ENCODE data around the gene GMDS.

GMDS gene

GRCh38 chr6:2033544-2033943 lies 211.9 kb downstream of the GMDS start:
- no peak for DNase-seq

GRCh38 chr6:2030682-2031244 lies 214.6 kb downstream of the GMDS start:
- DNase-seq: no peak

- DNase-seq: no peak
Observed at GRCh38 chr6:2029952-2030351, 215.5 kb downstream of the GMDS start.

- DNase-seq: no peak
Observed at GRCh38 chr6:2029130-2029794, 216.1 kb downstream of the GMDS start.

- peak in 1 of 2 experiments; percentile 14 for DNase-seq
Observed at GRCh38 chr6:2028457-2029038, 216.9 kb downstream of the GMDS start.

DNA sequence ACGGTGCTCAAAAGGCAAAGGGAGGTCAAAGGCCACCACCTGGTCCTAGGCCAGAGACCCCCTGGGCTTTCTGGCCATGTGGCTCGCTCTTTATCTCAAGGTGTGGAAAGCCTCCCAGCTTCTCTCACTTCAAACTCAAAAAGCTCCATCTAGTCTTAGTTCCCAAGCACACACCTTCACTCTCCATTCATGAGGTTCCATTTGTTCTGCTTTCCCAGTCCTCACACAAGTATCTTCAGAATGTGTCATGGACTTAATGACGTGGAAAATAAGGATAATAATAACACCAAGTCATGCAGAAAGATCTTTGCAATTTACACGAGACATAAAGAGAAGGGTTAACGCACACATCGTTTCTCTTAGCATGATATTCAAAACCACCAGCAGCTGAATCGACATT lies 219.3 kb downstream of the GMDS start:
- peak in 1 of 2 experiments; percentile 3 for DNase-seq

DNA sequence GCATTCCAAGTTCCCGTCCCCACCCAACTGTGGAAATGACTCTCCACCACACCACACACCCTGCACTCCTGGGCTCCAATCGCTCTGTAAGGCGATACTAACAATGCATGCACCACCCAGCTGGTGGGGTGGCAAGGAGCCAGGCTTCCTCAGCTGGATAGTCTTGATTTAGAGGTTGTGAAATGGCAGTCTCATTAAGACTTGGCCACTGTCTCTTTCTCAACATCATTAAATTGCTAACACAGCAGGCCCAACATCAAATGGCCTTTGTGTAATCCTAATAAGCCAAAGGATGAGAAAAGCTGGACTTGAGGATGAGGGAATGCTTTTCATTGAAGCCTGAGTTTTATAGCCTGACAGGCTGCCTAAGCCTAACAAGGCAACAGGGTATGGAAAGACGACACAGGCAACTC lies 223.7 kb downstream of the GMDS start:
- peak; percentile 94 for DNase-seq

DNA sequence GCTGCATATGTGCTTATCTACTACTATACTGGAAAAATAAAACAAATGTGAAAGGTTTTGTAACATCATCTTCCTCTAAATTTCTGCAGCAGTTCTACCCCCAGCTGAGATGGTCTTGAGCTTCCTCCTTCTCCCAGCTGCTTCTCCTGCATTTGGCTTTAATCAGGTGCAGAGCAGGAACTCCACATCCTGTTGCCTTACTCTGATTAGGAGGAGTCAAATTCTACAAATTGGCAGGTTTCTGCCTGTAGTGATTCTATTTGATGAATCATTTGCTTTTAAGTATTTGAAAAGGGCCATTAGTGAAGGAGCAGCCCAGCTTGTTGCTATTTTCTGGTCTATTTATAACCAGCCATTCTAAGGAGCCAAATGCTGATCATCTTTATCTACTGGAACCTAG lies 224.5 kb downstream of the GMDS start:
- peak in 1 of 2 experiments; percentile 49 for DNase-seq

DNA sequence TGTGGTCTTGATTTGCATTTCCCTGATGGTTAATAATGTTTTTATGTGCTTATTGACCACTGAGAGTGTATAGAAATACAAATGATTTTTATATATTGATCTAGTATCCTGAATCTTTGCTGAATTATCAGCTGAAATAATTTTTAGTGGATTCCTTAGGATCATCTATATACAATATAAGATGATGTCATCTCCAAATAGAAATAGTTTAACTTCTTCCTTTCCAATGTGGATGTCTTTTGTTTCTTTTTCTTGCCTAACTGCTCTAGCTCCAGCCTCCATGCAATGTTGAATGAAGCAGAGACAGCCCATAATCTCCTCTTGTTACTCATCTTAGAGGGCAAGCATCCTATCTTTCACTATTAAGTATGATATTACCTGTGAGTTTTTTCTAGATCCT lies 226.4 kb downstream of the GMDS start:
- no peak for DNase-seq

DNA sequence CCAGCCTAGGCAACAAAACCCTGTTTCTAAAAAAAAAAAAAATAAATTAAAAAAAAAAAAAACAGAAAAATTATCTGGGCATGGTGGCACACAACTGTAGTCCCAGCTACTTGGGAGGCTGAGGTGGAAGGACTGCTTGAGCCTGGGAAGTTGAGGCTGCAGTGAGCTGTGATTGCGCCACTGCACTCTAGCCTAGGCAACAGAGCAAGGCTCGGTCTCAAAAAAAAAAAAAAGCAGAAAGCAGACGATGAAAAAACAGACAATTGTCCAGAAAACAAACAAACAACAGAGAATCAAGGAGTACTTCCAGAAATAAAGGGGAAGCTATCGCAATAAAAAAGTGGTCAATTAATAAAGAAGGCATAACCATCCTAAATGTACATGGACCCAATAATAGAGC lies 229.4 kb downstream of the GMDS start:
- no peak for DNase-seq

DNA sequence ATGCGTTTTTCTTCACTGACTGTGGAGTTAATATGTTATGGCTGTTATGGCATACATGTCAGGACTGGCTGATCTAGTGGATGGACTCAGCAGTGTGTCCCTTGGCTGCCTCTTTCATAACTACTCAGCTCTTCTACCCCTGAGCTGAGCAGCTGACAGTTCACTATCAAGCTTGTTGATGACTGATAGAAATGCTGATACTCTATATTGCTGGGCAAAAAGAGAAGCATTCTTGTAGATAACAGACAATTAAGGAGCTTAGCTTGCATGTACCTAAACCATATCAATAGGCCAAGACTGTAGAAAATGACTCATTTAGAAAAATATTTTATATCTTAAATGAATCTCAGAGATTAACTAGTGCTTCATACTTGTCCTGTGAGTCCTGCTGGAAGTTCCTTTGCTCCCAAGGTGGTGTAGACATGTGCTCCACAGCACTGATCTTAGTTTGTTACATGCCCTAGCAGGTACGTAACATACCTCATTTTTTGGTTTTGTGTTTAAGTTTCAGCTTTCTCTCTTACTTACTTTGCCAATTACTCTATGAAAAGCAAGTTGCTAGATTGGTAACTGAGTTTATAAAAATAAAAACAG lies 236.9 kb downstream of the GMDS start:
- no peak for DNase-seq

DNA sequence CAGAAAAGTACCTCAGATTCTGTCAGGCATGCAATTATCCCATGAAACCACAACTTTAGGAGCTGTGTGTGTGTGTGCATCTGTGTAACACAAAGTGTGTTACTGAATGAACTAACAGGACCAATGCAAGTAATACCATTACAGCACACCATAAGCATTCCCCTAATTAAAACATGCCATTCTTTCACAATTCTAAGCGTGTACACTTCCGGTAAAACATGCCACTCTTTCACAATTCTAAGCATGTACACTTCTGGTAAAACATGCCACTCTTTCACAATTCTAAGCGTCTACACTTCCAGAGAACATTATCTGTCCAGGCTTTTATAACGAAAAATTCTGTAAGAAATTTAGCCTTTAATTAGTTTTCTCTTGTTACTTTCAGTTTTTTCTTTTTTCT lies 238.2 kb downstream of the GMDS start:
- DNase-seq: no peak

GRCh38 chr6:2004888-2005287 lies 240.5 kb downstream of the GMDS start:
- no peak for DNase-seq

- DNase-seq: no peak
Observed at GRCh38 chr6:2000962-2001361, 244.4 kb downstream of the GMDS start.

- no peak for DNase-seq
Observed at GRCh38 chr6:1997702-1998101, 247.7 kb downstream of the GMDS start.

DNA sequence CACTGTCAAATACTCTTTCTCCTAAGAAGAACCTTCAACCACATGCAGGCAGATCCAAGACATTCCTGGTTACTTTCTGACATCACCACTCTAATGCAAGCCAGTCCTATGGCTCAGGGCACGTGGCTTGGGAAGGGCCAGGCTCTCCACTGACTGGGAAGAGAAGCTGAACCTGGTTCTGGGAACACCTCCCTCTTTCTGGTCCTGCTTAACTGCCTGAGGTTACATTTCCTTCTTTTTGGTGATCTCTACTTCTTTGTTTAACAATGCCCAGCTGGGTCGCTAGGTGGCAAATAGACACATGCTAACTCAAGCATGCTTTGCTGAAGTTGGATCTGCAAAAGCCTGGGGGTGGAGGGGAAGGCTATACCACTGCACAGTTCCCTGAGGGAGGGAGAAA lies 249.8 kb downstream of the GMDS start:
- no peak for DNase-seq

GRCh38 chr6:1993042-1993441 lies 252.4 kb downstream of the GMDS start:
- DNase-seq: no peak

- no peak for DNase-seq
Observed at GRCh38 chr6:1991332-1991878, 254.0 kb downstream of the GMDS start.

DNA sequence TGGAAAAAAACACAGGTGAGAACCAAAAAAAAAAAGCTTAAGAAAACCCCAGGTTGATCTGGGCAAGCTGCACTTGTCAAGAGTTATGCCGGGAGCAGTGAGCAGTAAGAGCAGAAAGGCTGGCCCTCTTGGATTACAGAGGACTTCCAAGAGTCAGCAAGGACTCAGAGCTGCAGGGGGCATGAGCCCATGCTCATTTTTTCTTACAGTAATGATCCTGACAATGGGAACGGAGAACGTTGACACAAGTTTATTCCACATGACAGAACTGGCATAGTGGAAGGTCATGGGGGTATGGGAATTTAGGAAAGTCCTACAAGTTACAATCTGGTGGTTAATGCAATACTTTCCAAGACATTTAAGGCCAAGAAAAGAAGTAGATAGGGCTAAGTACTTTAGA lies 256.6 kb downstream of the GMDS start:
- DNase-seq: no peak

- DNase-seq: no peak
Observed at GRCh38 chr6:1987640-1988039, 257.8 kb downstream of the GMDS start.

GRCh38 chr6:1986454-1987243 lies 258.8 kb downstream of the GMDS start:
- no peak for DNase-seq

- DNase-seq: no peak
Observed at GRCh38 chr6:1984346-1984994, 260.9 kb downstream of the GMDS start.

DNA sequence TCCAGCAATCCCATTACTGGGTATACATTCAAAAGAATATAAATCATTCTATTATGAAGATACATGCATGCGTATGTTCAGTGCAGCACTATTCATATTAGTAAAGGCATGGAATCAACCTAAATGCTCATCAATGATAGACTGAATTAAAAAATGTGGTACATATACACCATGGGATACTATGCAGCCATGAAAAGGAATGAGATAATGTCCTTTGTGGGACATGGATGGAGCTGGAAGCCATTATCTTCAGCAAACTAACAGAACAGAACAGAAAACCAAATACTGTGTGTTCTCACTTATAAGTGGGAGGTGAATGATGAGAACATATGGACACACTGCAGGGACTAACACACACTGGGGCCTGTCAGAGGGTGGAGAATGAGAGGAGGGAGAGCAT lies 261.6 kb downstream of the GMDS start:
- no peak for DNase-seq

Measured in NCI-H446 (cell line).